Stimulated activated CD4-positive, alpha-beta T cell treated with anti-CD3 and anti-CD28 coated beads, Interleukin-1b, Interleukin-23, amount 100 ng/mL, for 24 hours (primary cell): ENCODE results near the gene ZNG1A.
"Not testable (repeated sequence)": the region's sequence is repeated elsewhere in the genome, so short reads cannot be mapped to it uniquely, and the experiment has no call there.

ENCODE experiments used
- DNase-seq, 4 experiments: peaks; one replicate each; pipeline ENCODE4 v3.0.0-alpha.2; 2020; ENCODE audit warnings: low read depth in 4 of 4, low spot score in 1 of 4

Gene ZNG1A

GRCh38 chr9:98775-99174, 80.1 kb downstream of the ZNG1A start:
- not testable (repeated sequence) for DNase-seq

GRCh38 chr9:94992-95391, 83.9 kb downstream of the ZNG1A start:
- DNase-seq: not testable (repeated sequence)

GRCh38 chr9:94323-94722, 84.5 kb downstream of the ZNG1A start:
- DNase-seq: not testable (repeated sequence)

- not testable (repeated sequence) for DNase-seq
These were observed 84.9 kb downstream of the ZNG1A start for GRCh38 chr9:93909-94308.

- DNase-seq: not testable (repeated sequence)
These were observed 88.0 kb downstream of the ZNG1A start for GRCh38 chr9:90851-91250.

- not testable (repeated sequence) for DNase-seq
These were observed 90.3 kb downstream of the ZNG1A start for GRCh38 chr9:88396-89037.

GRCh38 chr9:87860-88259, 91.0 kb downstream of the ZNG1A start:
- not testable (repeated sequence) for DNase-seq

- DNase-seq: not testable (repeated sequence)
These were observed 91.8 kb downstream of the ZNG1A start for GRCh38 chr9:87105-87504.

GRCh38 chr9:86697-87096, 92.2 kb downstream of the ZNG1A start:
- DNase-seq: not testable (repeated sequence)

- DNase-seq: not testable (repeated sequence)
These were observed 95.7 kb downstream of the ZNG1A start for GRCh38 chr9:82932-83689.

GRCh38 chr9:78333-78732, 100.5 kb downstream of the ZNG1A start:
- not testable (repeated sequence) for DNase-seq

- DNase-seq: not testable (repeated sequence)
These were observed 102.5 kb downstream of the ZNG1A start for GRCh38 chr9:76389-76788.

GRCh38 chr9:73900-74525, 104.8 kb downstream of the ZNG1A start:
- DNase-seq: not testable (repeated sequence)

GRCh38 chr9:73076-73899, 105.6 kb downstream of the ZNG1A start:
- DNase-seq: not testable (repeated sequence)
